Mesothelial cell of epicardium (in vitro differentiated cells): ENCODE results near the gene GCNT2. TPM values are rescaled to one million over a fixed set of nuclear protein-coding genes. Genes with fewer than 3 reads are reported as not detected.
"Not testable (repeated sequence)": the region's sequence is repeated elsewhere in the genome, so short reads cannot be mapped to it uniquely, and the experiment has no call there.

Source experiments
- DNase-seq, 2 experiments: peaks; one replicate each; pipeline ENCODE4 v3.0.0; 2021; ENCODE audit warnings: low spot score in 2 of 2; ENCODE audit not compliant: unreplicated experiment in 2 of 2
- H3K27ac Mint-ChIP-seq: 2 replicates; pipeline ENCODE4 v1.8.0; 2021; ENCODE audit warnings: mixed read lengths
- H3K27me3 Mint-ChIP-seq: 2 replicates; pipeline ENCODE4 v1.8.0; 2021; ENCODE audit warnings: low read depth, mixed read lengths
- H3K36me3 Mint-ChIP-seq: 2 replicates; pipeline ENCODE4 v1.8.0; 2021; ENCODE audit warnings: mixed read lengths
- H3K4me1 Mint-ChIP-seq: 2 replicates; pipeline ENCODE4 v1.8.0; 2021; ENCODE audit warnings: mixed read lengths
- H3K4me3 Mint-ChIP-seq: 2 replicates; pipeline ENCODE4 v1.8.0; 2021; ENCODE audit warnings: mild to moderate bottlenecking, moderate library complexity, mixed read lengths
- H3K9me3 Mint-ChIP-seq: 2 replicates; pipeline ENCODE4 v1.8.0; 2021; ENCODE audit warnings: mixed read lengths
- total RNA-seq: library from RNA; stranded (reverse); gene quantifications from 3 replicates; pipeline ENCODE4 v1.2.1, GENCODE V29; 2021
- TF ChIP-seq, protein P1 (sequence below): fragments of 200-600 bp; sonication (generic); IDR thresholded peaks from one replicate; pipeline ENCODE4 v1.5.0; 2021; ENCODE audit warnings: antibody characterized with exemption; ENCODE audit not compliant: unreplicated experiment

The GCNT2 gene
- total RNA-seq, 1 donor from 2014 or later = 29.3 TPM

DNA sequence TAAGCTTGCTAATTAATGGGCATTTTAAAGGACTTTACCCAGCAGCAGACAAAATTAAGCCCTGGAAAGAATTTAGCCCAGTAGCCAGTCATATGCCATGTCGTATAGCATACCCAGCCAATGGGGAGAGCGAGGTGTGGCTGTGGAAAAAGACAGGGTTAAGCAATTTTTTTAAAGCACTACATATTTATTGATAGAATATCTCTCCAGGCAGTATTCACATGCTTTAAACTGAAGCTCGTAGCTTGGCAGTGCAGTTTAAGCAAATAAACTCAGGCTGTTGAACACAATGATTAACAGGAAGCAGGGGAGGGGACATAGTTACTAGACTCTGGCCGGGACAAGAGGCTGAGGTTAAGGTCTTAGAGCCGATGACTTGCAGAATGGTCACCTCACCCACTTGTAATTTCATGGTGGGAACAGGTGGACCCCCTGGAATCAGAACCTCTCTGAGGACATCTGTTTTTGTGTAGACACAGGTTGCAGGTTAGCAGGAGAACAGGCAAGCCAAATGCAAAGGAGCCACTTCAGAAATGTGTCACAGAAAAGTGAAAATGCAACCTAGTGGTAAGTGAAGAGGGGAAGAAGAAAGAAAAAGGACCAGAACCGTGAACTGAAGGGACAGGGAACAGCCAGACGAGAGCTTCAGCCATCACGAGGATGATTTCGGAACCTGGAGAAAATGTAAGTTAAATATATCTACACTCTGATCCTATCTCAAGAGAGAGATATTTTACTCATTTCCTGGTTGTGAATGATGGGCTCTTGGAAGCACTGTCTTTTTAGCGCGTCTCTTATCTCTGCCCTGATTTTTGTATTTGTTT is 7.2 kb downstream of the GCNT2 start:
- no peak for DNase-seq
- Mint-ChIP-seq H3K4me3 (no peak overlapping the region), H3K27me3 (no peaks in the 10 kb centered on the region), H3K27ac (peak overlapping the region; percentile 63), H3K4me1 (peaks cover 23% of the 10 kb centered on the region), H3K9me3 (no peaks in the 10 kb centered on the region), H3K36me3 (peaks cover 24% of the 10 kb centered on the region)
- TF ChIP-seq, protein P1, sequence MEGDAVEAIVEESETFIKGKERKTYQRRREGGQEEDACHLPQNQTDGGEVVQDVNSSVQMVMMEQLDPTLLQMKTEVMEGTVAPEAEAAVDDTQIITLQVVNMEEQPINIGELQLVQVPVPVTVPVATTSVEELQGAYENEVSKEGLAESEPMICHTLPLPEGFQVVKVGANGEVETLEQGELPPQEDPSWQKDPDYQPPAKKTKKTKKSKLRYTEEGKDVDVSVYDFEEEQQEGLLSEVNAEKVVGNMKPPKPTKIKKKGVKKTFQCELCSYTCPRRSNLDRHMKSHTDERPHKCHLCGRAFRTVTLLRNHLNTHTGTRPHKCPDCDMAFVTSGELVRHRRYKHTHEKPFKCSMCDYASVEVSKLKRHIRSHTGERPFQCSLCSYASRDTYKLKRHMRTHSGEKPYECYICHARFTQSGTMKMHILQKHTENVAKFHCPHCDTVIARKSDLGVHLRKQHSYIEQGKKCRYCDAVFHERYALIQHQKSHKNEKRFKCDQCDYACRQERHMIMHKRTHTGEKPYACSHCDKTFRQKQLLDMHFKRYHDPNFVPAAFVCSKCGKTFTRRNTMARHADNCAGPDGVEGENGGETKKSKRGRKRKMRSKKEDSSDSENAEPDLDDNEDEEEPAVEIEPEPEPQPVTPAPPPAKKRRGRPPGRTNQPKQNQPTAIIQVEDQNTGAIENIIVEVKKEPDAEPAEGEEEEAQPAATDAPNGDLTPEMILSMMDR = no peak

DNA sequence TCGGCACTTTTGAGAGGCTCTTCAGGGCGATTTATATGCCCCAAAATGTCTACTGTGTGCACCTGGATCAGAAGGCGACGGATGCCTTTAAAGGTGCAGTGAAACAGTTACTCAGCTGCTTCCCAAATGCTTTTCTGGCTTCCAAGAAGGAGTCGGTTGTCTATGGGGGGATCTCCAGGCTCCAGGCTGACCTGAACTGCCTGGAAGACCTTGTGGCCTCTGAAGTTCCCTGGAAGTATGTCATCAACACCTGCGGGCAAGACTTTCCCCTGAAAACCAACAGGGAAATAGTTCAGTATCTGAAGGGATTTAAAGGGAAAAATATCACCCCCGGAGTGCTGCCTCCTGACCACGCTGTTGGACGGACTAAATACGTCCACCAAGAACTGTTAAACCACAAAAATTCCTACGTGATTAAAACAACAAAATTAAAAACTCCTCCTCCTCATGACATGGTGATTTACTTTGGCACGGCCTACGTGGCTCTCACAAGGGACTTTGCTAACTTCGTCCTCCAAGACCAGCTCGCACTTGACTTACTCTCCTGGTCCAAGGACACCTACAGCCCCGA is 8.2 kb downstream of the GCNT2 start:
- DNase-seq = no peak
- peak overlapping the region; percentile 52 for H3K27ac Mint-ChIP-seq
- H3K4me3 Mint-ChIP-seq = no peak overlapping the region

DNA sequence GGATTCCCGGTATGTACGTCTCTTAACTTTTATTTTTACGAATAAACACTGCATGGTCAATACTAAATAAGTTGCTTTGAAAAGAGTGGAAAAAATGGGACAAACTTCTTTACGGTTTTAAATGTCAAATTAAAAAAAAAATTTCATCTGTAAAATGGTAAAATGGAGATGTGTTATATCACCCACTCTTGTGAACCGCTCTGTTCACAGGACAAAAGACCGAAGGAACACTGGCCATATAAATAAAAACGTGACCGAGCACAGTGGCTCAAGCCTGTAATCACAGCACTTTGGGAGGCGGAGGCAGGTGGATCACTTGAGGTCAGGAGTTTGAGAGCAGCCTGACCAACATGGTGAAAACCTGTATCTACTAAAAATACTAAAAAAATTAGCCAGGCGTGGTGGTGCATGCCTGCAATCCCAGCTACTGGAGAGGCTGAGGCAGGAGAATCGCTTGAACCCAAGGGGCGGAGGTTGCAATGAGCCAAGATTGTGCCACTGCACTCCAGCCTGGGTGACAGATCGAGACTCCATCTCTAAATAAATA is 8.8 kb downstream of the GCNT2 start:
- peaks cover 15% of the 10 kb centered on the region for H3K4me1 Mint-ChIP-seq
- not testable (repeated sequence) for H3K27me3 Mint-ChIP-seq, H3K4me3 Mint-ChIP-seq, H3K27ac Mint-ChIP-seq, H3K9me3 Mint-ChIP-seq, DNase-seq
- peaks cover 24% of the 10 kb centered on the region for H3K36me3 Mint-ChIP-seq

More for the DNA sequence above, 8.2 kb downstream of the GCNT2 start:
- TF ChIP-seq, protein P1 = no peak
- peaks cover 24% of the 10 kb centered on the region for H3K36me3 Mint-ChIP-seq
- no peaks in the 10 kb centered on the region for H3K9me3 Mint-ChIP-seq
- peaks cover 21% of the 10 kb centered on the region for H3K4me1 Mint-ChIP-seq
- no peaks in the 10 kb centered on the region for H3K27me3 Mint-ChIP-seq

DNA sequence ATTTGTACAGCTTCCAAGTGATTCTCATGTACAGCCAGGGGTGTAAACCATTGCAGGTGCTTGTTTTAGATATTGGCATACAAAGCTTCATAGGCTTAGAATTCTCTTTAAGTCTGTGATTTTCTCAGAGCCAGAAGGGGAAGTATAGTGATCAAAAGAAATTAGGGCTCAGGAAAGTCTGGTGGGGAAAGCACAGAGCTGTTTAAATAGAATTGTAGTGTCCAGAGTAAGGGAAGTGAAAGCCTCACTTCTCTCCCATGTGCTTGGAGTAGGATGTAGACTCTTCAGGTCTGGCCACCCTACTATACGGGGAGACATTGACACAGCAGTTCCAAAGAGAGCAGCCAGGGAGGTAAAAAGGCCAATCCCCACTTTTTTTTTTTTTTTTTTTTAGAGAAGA is 10.4 kb downstream of the GCNT2 start:
- Mint-ChIP-seq H3K4me1 (peaks cover 6% of the 10 kb centered on the region), H3K36me3 (peaks cover 28% of the 10 kb centered on the region), H3K27ac (no peak overlapping the region), H3K4me3 (no peak overlapping the region), H3K27me3 (no peaks in the 10 kb centered on the region), H3K9me3 (no peaks in the 10 kb centered on the region)
- TF ChIP-seq, protein P1 = no peak
- DNase-seq = no peak

DNA sequence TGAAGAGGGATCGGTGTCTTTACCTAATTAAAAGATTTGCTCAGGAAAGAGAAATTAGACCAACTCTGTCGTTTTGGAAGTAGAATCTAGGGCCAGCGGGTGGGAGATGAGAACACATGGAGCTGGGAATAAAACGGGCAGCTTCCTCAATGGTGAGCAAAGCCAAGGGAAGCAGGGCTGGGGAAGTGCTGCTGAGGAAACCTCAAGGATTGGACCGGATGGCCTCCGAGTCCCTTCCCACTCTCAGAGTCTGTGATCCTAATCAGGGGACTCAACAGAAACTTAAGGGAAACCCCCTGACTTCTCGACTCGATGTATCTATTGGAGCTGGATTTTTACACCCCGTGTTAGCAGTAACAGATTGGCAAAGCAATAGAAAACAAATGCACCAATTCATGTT is 10.8 kb downstream of the GCNT2 start:
- Mint-ChIP-seq H3K4me1 (peaks cover 6% of the 10 kb centered on the region), H3K4me3 (no peak overlapping the region), H3K36me3 (peaks cover 29% of the 10 kb centered on the region), H3K27me3 (no peaks in the 10 kb centered on the region), H3K27ac (no peak overlapping the region), H3K9me3 (no peaks in the 10 kb centered on the region)
- DNase-seq = no peak
- TF ChIP-seq, protein P1 = no peak

DNA sequence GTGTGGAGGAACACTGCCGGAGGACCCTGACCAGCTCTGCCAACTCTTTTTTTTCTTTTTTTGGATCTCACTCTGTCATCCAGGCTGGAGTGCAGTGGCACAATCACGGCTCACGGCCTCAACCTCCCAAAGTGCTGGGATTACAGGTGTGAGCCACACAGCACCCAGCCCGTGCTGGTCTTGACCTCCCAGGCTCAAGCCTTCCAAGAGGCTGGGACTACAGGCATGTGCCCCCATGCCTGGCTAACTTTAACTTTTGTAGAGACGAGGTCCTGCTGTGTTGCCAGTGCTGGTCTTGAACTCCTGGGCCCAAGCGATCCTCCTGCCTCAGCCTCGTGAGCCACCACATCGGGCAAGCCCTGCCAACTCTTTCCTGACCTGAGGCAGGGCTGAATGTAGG is 11.2 kb downstream of the GCNT2 start:
- DNase-seq = no peak
- Mint-ChIP-seq H3K4me3 (no peak overlapping the region), H3K36me3 (peaks cover 33% of the 10 kb centered on the region), H3K9me3 (no peaks in the 10 kb centered on the region), H3K4me1 (peaks cover 5% of the 10 kb centered on the region), H3K27ac (peak overlapping the region; percentile 41), H3K27me3 (no peaks in the 10 kb centered on the region)
- TF ChIP-seq, protein P1 = no peak
